Vagina (tissue), 2 donors: ENCODE data around the gene NKX6-1.

Experiments
- CTCF ChIP-seq, 3 experiments: fragments of 450-650 bp in 2 of 3; fragments of 200-600 bp in 1 of 3; sonication (generic) in 1 of 3; IDR thresholded peaks; one replicate each; pipeline ENCODE4 v1.5.1; 2017 to 2019; ENCODE audit warnings: antibody characterized with exemption in 3 of 3, mild to moderate bottlenecking in 2 of 3, moderate library complexity in 2 of 3
- POLR2AphosphoS5 ChIP-seq, 2 donors: sonication (generic); formaldehyde crosslinking; IDR thresholded peaks; one replicate each; pipeline ENCODE4 v1.9.0; 2017; ENCODE audit warnings: antibody characterized with exemption in 2 of 2, mild to moderate bottlenecking in 2 of 2, low read depth in 1 of 2; ENCODE audit not compliant: insufficient read depth in 1 of 2

GRCh38 chr4:84490663-84491062, 8.4 kb downstream of the NKX6-1 start:
- TF ChIP-seq CTCF (IDR thresholded peaks at IDR 0.05) (no peak), POLR2AphosphoS5 (IDR thresholded peaks at IDR 0.05; ENCODE audit: insufficient read depth in 1 of 2, low read depth in 1 of 2) (no peak)
